Activated T-helper 1 cell treated with anti-CD3 and anti-CD28 coated beads, Interleukin-2, amount 50 U/mL, for 16 hours (primary cell): ENCODE results near the gene PRKD2.
A peak's percentile ranks its signal among the peaks of the same experiment; 100 is the strongest.
"Not testable (repeated sequence)": the region's sequence is repeated elsewhere in the genome, so short reads cannot be mapped to it uniquely, and the experiment has no call there.

Experiments used
- DNase-seq, 2 donors: peaks; one replicate each; pipeline ENCODE4 v3.0.0-alpha.2; 2020; ENCODE audit warnings: low read depth in 1 of 2, low spot score in 1 of 2

The PRKD2 gene

GRCh38 chr19:46634656-46635218 is 82.2 kb downstream of the PRKD2 start:
- no peak for DNase-seq

GRCh38 chr19:46634045-46634655 is 82.8 kb downstream of the PRKD2 start:
- DNase-seq = peak; percentile 89 to 91

- no peak for DNase-seq
Observed at GRCh38 chr19:46633130-46633529, 83.8 kb downstream of the PRKD2 start.

GRCh38 chr19:46631481-46631880 is 85.4 kb downstream of the PRKD2 start:
- DNase-seq = no peak

GRCh38 chr19:46630586-46631205 is 86.2 kb downstream of the PRKD2 start:
- DNase-seq = no peak

GRCh38 chr19:46629546-46630025 is 87.3 kb downstream of the PRKD2 start:
- no peak for DNase-seq

- DNase-seq = not testable (repeated sequence)
Observed at GRCh38 chr19:46628970-46629369, 87.9 kb downstream of the PRKD2 start.

GRCh38 chr19:46626446-46626845 is 90.5 kb downstream of the PRKD2 start:
- DNase-seq = no peak

- no peak for DNase-seq
Observed at GRCh38 chr19:46625731-46626130, 91.2 kb downstream of the PRKD2 start.

GRCh38 chr19:46624958-46625661 is 91.8 kb downstream of the PRKD2 start, which contains the start of gene PTGIR:
Gene PTGIR, minus strand, starts transcription at chr19:46625089. Its CDS starts 864 bp downstream, at chr19:46624225.
- DNase-seq = no peak
